OCI-LY7 (cell line): ENCODE data around the gene CLCA4. TPM values are rescaled to one million over a fixed set of nuclear protein-coding genes. Genes with fewer than 3 reads are reported as not detected.
A peak's percentile ranks its signal among the peaks of the same experiment; 100 is the strongest.
"Not testable (repeated sequence)": the region's sequence is repeated elsewhere in the genome, so short reads cannot be mapped to it uniquely, and the experiment has no call there.

ENCODE experiments used
- BruUV-seq: library from RNA; stranded (reverse); fragments of 400-500 nt; replicated peaks from 2 replicates; lab custom pipeline; 2021; lab: Mats Ljungman, UMichigan
- CTCF ChIA-PET: fragments of 300-600 bp; sonication (Branson Sonifier 250); formaldehyde crosslinking; loops from one replicate; lab custom pipeline; 2022; ENCODE audit warnings: antibody characterized with exemption; ENCODE audit not compliant: unreplicated experiment; lab: Charles Lee
- POLR2A ChIA-PET: fragments of 300-600 bp; sonication (Branson Sonifier 250); formaldehyde crosslinking; loops from one replicate; lab custom pipeline; 2022; ENCODE audit warnings: antibody characterized with exemption; lab: Charles Lee
- DNase-seq: peaks from one replicate; pipeline ENCODE4 v3.0.0-alpha.2; 2015; ENCODE audit warnings: low spot score
- H2AFZ ChIP-seq: fragments of 200-600 bp; sonication (generic), shearing (Covaris generic); 2 replicates; pipeline ENCODE4 v1.6.1; 2014; ENCODE audit warnings: mild to moderate bottlenecking, antibody characterized with exemption, low read length, moderate library complexity
- H3K27ac ChIP-seq: fragments of 200-600 bp; sonication (generic); 2 replicates; pipeline ENCODE4 v1.5.1; 2014; ENCODE audit warnings: mixed run types, low read depth, mild to moderate bottlenecking, moderate library complexity, low read length, inconsistent platforms; ENCODE audit not compliant: poor library complexity, severe bottlenecking
- H3K36me3 ChIP-seq: fragments of 200-600 bp; sonication (generic); 2 replicates; pipeline ENCODE4 v1.6.1; 2014; ENCODE audit warnings: mild to moderate bottlenecking, antibody characterized with exemption, low read length, moderate library complexity, mixed read lengths; ENCODE audit not compliant: insufficient read depth
- H3K4me1 ChIP-seq: fragments of 200-600 bp; sonication (generic); 2 replicates; pipeline ENCODE4 v1.5.1; 2014; ENCODE audit warnings: mild to moderate bottlenecking, low read length; ENCODE audit not compliant: insufficient read depth, poor library complexity, severe bottlenecking
- H3K4me2 ChIP-seq: fragments of 200-600 bp; sonication (generic); 2 replicates; pipeline ENCODE4 v1.6.1; 2014; ENCODE audit warnings: mild to moderate bottlenecking, low read length
- H3K4me3 ChIP-seq: fragments of 200-600 bp; sonication (generic); 2 replicates; pipeline ENCODE4 v1.5.1; 2014; ENCODE audit warnings: mild to moderate bottlenecking, low read depth, low read length; ENCODE audit not compliant: poor library complexity, severe bottlenecking
- H3K79me2 ChIP-seq: fragments of 200-600 bp; sonication (generic); 2 replicates; pipeline ENCODE4 v1.6.1; 2016; ENCODE audit warnings: low read depth, mild to moderate bottlenecking, low read length, moderate library complexity, mixed read lengths; ENCODE audit not compliant: insufficient read depth
- H3K9me2 ChIP-seq: fragments of 200-600 bp; sonication (generic); 2 replicates; pipeline ENCODE4 v1.6.1; 2016; ENCODE audit warnings: mild to moderate bottlenecking, low read length, mixed read lengths; ENCODE audit not compliant: insufficient read depth
- H3K9me3 ChIP-seq: fragments of 200-600 bp; sonication (generic); 2 replicates; pipeline ENCODE4 v1.6.1; 2014; ENCODE audit warnings: mild to moderate bottlenecking, mixed run types, low read length, mixed read lengths
- H4K20me1 ChIP-seq: fragments of 200-600 bp; sonication (generic); 2 replicates; pipeline ENCODE4 v1.6.1; 2014; ENCODE audit warnings: mild to moderate bottlenecking, antibody characterized with exemption, low read length, moderate library complexity, mixed read lengths; ENCODE audit not compliant: insufficient read depth
- CTCF ChIP-seq: fragments of 200-600 bp; sonication (generic); conservative IDR thresholded peaks from 2 replicates; pipeline ENCODE4 v1.5.1; 2014; ENCODE audit warnings: mild to moderate bottlenecking, antibody characterized with exemption, low read length, moderate library complexity, mixed read lengths
- EZH2phosphoT487 ChIP-seq: fragments of 200-600 bp; sonication (generic); IDR thresholded peaks from 2 replicates; pipeline ENCODE4 v1.6.1; 2018; ENCODE audit warnings: low read depth, borderline replicate concordance, mild to moderate bottlenecking, mixed run types, antibody characterized with exemption, low read length, moderate library complexity, mixed read lengths
- intact Hi-C: fragments of 100-400 bp; cut with micrococcal nuclease; formaldehyde crosslinking; loops from one replicate; pipeline ENCODE4 v1.10.0; 2022; ENCODE audit not compliant: unreplicated experiment
- total RNA-seq, 2 experiments: library from RNA; depleted of rRNA in 1 of 2; stranded (reverse); fragments of >200 nt in 1 of 2; shearing (Covaris generic) in 1 of 2; gene quantifications; 2 replicates each; pipeline ENCODE4 v1.2.3, GENCODE V29; 2014 to 2022

CLCA4 gene
- total RNA-seq, 2 experiments from 2014 or later = not detected

GRCh38 chr1:86596741-86597290 lies 49.9 kb downstream of the CLCA4 start:
- no peaks in the 10 kb centered on the region for H3K4me1 ChIP-seq
- POLR2A ChIA-PET = interaction anchor here (0.6 to 0.7 kb wide), 3 partner anchors 18 to 106 kb away, joined by 3 to 5 read pairs (median 3); no protein-coding TSS in a partner anchor
- no peak overlapping the region for H3K4me3 ChIP-seq
- no peak for TF ChIP-seq CTCF
- no peak for TF ChIP-seq EZH2phosphoT487
- H3K4me2 ChIP-seq = no peak overlapping the region
- no TSS peak for BruUV-seq
- no peak overlapping the region for H2AFZ ChIP-seq
- intact Hi-C loops = no loop called here
- CTCF ChIA-PET = no interaction called here
- no peak overlapping the region for H3K27ac ChIP-seq
- H3K9me2 ChIP-seq = no peaks in the 10 kb centered on the region
- DNase-seq = no peak
- H4K20me1 ChIP-seq = no peaks in the 10 kb centered on the region
- H3K36me3 ChIP-seq = no peaks in the 10 kb centered on the region
- no peaks in the 10 kb centered on the region for H3K9me3 ChIP-seq
- no peaks in the 10 kb centered on the region for H3K79me2 ChIP-seq

- DNase-seq, H2AFZ ChIP-seq, BruUV-seq, H3K79me2 ChIP-seq, POLR2A ChIA-PET, H3K4me2 ChIP-seq, CTCF ChIA-PET, H3K9me2 ChIP-seq, H3K36me3 ChIP-seq, H3K4me1 ChIP-seq, intact Hi-C loops, H3K9me3 ChIP-seq, H4K20me1 ChIP-seq, H3K27ac ChIP-seq, H3K4me3 ChIP-seq: not testable (repeated sequence)
Observed at GRCh38 chr1:86606080-86606479, 59.2 kb downstream of the CLCA4 start.

GRCh38 chr1:86616433-86616832 lies 69.6 kb downstream of the CLCA4 start:
- H3K4me2 ChIP-seq = peak overlapping the region; percentile 26
- H3K36me3 ChIP-seq = no peaks in the 10 kb centered on the region; the same call in 1 of the 2 replicates

More at GRCh38 chr1:86616433-86616832, 69.6 kb downstream of the CLCA4 start:
- no peak overlapping the region for H3K4me3 ChIP-seq
- H4K20me1 ChIP-seq = no peaks in the 10 kb centered on the region
- ChIA-PET POLR2A (interaction anchor here (0.7 to 1.0 kb wide), 2 partner anchors 9 to 507 kb away, joined by 3 read pairs; no protein-coding TSS in a partner anchor), CTCF (no interaction called here)
- TF ChIP-seq EZH2phosphoT487 = no peak
- no peak for TF ChIP-seq CTCF
- H3K9me2 ChIP-seq = no peaks in the 10 kb centered on the region
- no peak for DNase-seq
- H2AFZ ChIP-seq = no peak overlapping the region
- intact Hi-C loops = loop anchor here (5.0 kb wide), 1 partner anchor 86 kb away; the partner anchor contains the start of gene SH3GLB1
- H3K9me3 ChIP-seq = peaks cover 8% of the 10 kb centered on the region; the same call in 1 of the 2 replicates
- BruUV-seq = no TSS peak
- no peak overlapping the region for H3K27ac ChIP-seq
- H3K79me2 ChIP-seq = no peaks in the 10 kb centered on the region
- peaks cover 22% of the 10 kb centered on the region for H3K4me1 ChIP-seq
